Measurements from ENCODE around the gene FZR1.
"Not testable (repeated sequence)": the region's sequence is repeated elsewhere in the genome, so short reads cannot be mapped to it uniquely, and the experiment has no call there.

Gene FZR1

GRCh38 chr19:3575949-3576673 lies 70.0 kb downstream of the FZR1 start:
- TF ChIP-seq, protein P1, sequence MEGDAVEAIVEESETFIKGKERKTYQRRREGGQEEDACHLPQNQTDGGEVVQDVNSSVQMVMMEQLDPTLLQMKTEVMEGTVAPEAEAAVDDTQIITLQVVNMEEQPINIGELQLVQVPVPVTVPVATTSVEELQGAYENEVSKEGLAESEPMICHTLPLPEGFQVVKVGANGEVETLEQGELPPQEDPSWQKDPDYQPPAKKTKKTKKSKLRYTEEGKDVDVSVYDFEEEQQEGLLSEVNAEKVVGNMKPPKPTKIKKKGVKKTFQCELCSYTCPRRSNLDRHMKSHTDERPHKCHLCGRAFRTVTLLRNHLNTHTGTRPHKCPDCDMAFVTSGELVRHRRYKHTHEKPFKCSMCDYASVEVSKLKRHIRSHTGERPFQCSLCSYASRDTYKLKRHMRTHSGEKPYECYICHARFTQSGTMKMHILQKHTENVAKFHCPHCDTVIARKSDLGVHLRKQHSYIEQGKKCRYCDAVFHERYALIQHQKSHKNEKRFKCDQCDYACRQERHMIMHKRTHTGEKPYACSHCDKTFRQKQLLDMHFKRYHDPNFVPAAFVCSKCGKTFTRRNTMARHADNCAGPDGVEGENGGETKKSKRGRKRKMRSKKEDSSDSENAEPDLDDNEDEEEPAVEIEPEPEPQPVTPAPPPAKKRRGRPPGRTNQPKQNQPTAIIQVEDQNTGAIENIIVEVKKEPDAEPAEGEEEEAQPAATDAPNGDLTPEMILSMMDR (IDR thresholded peaks at IDR 0.05; ENCODE audit: insufficient read depth, low read depth, low read length, missing control alignments) = no peak
- DNase-seq (ENCODE audit: low read depth) = no peak
- H3K4me3 ChIP-seq (ENCODE audit: low read length) = no peak overlapping the region

GRCh38 chr19:3576696-3577443 lies 70.8 kb downstream of the FZR1 start:
- peak; percentile 36 for DNase-seq (ENCODE audit: low read depth)
- TF ChIP-seq, protein P1 (IDR thresholded peaks at IDR 0.05; ENCODE audit: insufficient read depth, low read depth, low read length, missing control alignments) = no peak
- H3K4me3 ChIP-seq (ENCODE audit: low read length) = no peak overlapping the region

DNA sequence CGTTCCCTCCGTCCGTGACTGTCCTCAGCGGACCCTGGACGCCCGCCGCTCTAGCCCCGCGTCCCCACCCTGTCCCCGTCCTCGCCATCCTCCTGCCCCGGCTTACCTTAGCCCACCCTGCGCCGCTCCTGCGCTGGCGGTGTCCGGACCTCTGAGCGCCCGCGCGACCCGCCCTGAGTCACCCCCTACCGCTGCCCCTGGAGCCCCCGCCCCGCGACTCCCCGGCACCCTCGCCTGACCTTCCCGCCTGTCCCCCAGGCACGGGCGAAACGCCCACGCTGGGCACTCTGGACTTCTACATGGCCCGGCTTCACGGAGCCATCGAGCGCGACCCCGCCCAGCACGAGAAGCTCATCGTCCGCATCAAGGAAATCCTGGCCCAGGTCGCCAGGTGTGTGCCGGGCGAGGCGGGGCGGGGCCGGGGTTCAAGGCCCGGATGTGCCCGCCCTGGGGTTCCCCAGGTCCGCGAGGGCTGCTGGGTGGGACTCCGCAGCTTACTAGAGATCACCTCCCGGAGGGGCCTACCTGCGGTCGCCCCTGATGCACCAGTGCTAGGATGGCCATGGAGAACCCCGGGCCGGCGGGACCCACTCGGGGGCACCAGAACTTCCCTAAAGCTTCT lies 71.7 kb downstream of the FZR1 start:
- TF ChIP-seq, protein P1 (IDR thresholded peaks at IDR 0.05; ENCODE audit: insufficient read depth, low read depth, low read length, missing control alignments) = no peak
- H3K4me3 ChIP-seq (ENCODE audit: low read length) = no peak overlapping the region
- DNase-seq (ENCODE audit: low read depth) = no peak

- no peak overlapping the region for H3K4me3 ChIP-seq (ENCODE audit: low read length)
- DNase-seq (ENCODE audit: low read depth) = no peak
- TF ChIP-seq, protein P1 (IDR thresholded peaks at IDR 0.05; ENCODE audit: insufficient read depth, low read depth, low read length, missing control alignments) = no peak
These were observed 72.3 kb downstream of the FZR1 start for GRCh38 chr19:3578390-3578789.

DNA sequence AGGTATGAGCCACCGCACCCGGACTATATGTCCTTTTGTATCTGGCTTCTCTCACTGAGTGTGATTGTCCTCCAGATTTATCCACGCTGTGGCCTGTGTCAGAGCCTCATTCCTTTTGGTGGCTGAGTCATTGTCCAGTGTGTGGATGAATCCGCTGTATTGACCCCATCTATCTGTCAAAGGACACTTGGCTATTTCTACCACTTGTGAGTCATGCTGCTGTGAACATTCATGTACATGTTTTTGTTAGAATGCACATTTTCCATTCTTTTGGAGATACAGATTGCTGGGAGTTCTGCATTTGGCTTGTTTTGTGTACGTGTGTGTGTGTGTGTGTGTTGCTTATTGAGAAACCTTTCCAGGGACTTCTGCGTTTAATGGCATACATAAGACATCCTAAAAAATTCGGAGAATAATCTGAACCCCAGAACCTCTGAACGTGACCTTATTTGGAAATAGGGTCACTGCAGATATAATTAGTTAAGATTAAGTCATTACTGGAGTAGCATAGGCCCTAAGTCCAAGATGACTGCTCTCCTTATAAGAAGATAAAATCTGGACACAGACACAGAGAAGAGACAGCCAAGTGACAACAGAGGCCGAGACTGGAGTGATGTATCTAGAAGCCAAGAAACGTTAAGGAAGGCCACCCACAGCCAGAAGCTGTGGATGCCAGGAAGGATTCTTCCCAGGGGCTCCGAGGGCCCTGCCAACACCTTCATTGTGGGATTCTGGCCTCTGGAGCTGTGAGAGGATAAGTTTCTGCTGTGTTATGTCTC lies 74.2 kb downstream of the FZR1 start:
- TF ChIP-seq, protein P1 (IDR thresholded peaks at IDR 0.05; ENCODE audit: insufficient read depth, low read depth, low read length, missing control alignments) = no peak
- no peak overlapping the region for H3K4me3 ChIP-seq (ENCODE audit: low read length)
- DNase-seq (ENCODE audit: low read depth) = peak; percentile 20

DNA sequence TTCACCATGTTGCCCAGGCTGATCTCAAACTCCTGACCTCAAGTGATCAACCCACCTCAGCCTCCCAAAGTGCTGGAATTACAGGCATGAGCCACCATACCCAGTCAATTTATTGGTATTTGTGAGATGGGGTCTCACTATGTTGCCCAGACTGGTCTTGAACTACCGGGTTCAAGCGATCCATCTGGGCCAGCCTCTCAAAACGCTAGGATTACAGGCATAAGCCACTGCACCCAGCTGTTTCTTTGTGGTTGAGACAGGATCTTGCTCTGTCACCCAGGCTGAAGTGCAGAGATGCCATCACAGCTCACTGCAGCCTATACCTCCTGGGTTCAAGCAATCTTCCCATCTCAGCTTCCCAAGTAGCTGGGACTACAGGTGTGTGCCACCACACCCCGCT lies 75.7 kb downstream of the FZR1 start:
- not testable (repeated sequence) for H3K4me3 ChIP-seq (ENCODE audit: low read length); DNase-seq (ENCODE audit: low read depth)

- not testable (repeated sequence) for DNase-seq (ENCODE audit: low read depth); H3K4me3 ChIP-seq (ENCODE audit: low read length)
These were observed 78.1 kb downstream of the FZR1 start for GRCh38 chr19:3584036-3584802.

Data from epithelial cell of esophagus (primary cell).